Muscle of back (tissue), 13 donors: ENCODE measurements around the gene BTN3A1. TPM values are rescaled to one million over a fixed set of nuclear protein-coding genes. Genes with fewer than 3 reads are reported as not detected.
A peak's percentile ranks its signal among the peaks of the same experiment; 100 is the strongest.
"Not testable (repeated sequence)": the region's sequence is repeated elsewhere in the genome, so short reads cannot be mapped to it uniquely, and the experiment has no call there.

ENCODE experiments used
- DNase-seq, 3 donors: peaks; one replicate each; pipeline versions ENCODE4 v3.0.0 to v3.0.0-alpha.2; 2013
- long read RNA-seq, 9 donors: transcript quantifications; one replicate each; lab custom pipeline, GENCODE V29; 2026
- polyA plus RNA-seq, 10 donors: library from polyadenylated mRNA; unstranded; fragments of 120-200 nt; gene quantifications; one replicate each; pipeline ENCODE4 v1.2.1, GENCODE V29; 2013; ENCODE audit not compliant: insufficient read length in 10 of 10

Gene BTN3A1
- polyA plus RNA-seq, result 10 to 100 TPM; 18.2 to 37.0 (median 22.1) TPM
- long read RNA-seq, donor 1, partial matches to known transcripts, result 5 of 6 reads
- long read RNA-seq, donor 1, other reads (novel, unspliced or antisense), result 0 of 6 reads
- long read RNA-seq, donor 2, result 0 reads
- long read RNA-seq, donor 3, result 0 reads
- long read RNA-seq, donor 4, partial matches to known transcripts, result 0 of 1 reads
- long read RNA-seq, donor 4, other reads (novel, unspliced or antisense), result 0 of 1 reads
- long read RNA-seq, donor 5, result 0 reads
- long read RNA-seq, donor 6, result 0 reads
- long read RNA-seq, donor 7, partial matches to known transcripts, result 22 of 22 reads
- long read RNA-seq, donor 7, other reads (novel, unspliced or antisense), result 0 of 22 reads
- long read RNA-seq, donor 8, result 0 reads
- long read RNA-seq, donor 9, result 0 reads

GRCh38 chr6:26401987-26402658, at the start of gene BTN3A1:
TSS of gene BTN3A1 (plus strand) at chr6:26402275. CDS start at chr6:26405564, 3,289 bp downstream.
- DNase-seq, result peak; percentile 81 to 95 (median 85)

GRCh38 chr6:26352315-26352714, 49.8 kb upstream of the BTN3A1 start:
- no peak for DNase-seq

- DNase-seq, result no peak
These were observed 47.9 kb upstream of the BTN3A1 start for GRCh38 chr6:26354162-26354561.

- no peak for DNase-seq
These were observed 46.7 kb upstream of the BTN3A1 start for GRCh38 chr6:26355366-26355765.

GRCh38 chr6:26357543-26357942, 44.5 kb upstream of the BTN3A1 start:
- DNase-seq, result not testable (repeated sequence)

- DNase-seq, result no peak
These were observed 43.5 kb upstream of the BTN3A1 start for GRCh38 chr6:26358511-26358981.

- peak in 2 of 3 donors; percentile 53 to 64 for DNase-seq
These were observed 42.3 kb upstream of the BTN3A1 start for GRCh38 chr6:26359765-26360164.

- no peak for DNase-seq
These were observed 41.3 kb upstream of the BTN3A1 start for GRCh38 chr6:26360451-26361416.

GRCh38 chr6:26361544-26361943, 40.5 kb upstream of the BTN3A1 start:
- no peak for DNase-seq

GRCh38 chr6:26362093-26362835, 39.8 kb upstream of the BTN3A1 start:
- DNase-seq, result no peak

GRCh38 chr6:26362836-26363220, 39.2 kb upstream of the BTN3A1 start:
- DNase-seq, result no peak

GRCh38 chr6:26363882-26364701, 38.0 kb upstream of the BTN3A1 start:
- peak in 2 of 3 donors; percentile 27 to 72 for DNase-seq

- DNase-seq, result no peak
These were observed 36.5 kb upstream of the BTN3A1 start for GRCh38 chr6:26365633-26365995.

GRCh38 chr6:26366504-26366903, 35.6 kb upstream of the BTN3A1 start:
- DNase-seq, result peak in 1 of 3 donors; percentile 39

GRCh38 chr6:26367114-26367513, 35.0 kb upstream of the BTN3A1 start:
- no peak for DNase-seq

- DNase-seq, result not testable (repeated sequence)
These were observed 30.3 kb upstream of the BTN3A1 start for GRCh38 chr6:26371813-26372212.

- DNase-seq, result no peak
These were observed 29.5 kb upstream of the BTN3A1 start for GRCh38 chr6:26372308-26373144.

- no peak for DNase-seq
These were observed 26.8 kb upstream of the BTN3A1 start for GRCh38 chr6:26375270-26375669.

GRCh38 chr6:26377719-26378118, 24.4 kb upstream of the BTN3A1 start:
- DNase-seq, result no peak
